Measurements from ENCODE around the gene MAD1L1.

MAD1L1 gene

GRCh38 chr7:2112261-2113198 is 120.2 kb downstream of the MAD1L1 start:
- Histone ChIP-seq H3K4me3 (no peak overlapping the region), H3K9ac (ENCODE audit: insufficient read length) (no peak overlapping the region), H3K27ac (no peak overlapping the region), H3K9me3 (ENCODE audit: low read depth, low read length) (no peaks in the 10 kb centered on the region), H3K36me3 (ENCODE audit: insufficient read depth, low read length) (no peaks in the 10 kb centered on the region; the same call in 1 of the 2 replicates)
- no peak for TF ChIP-seq EZH2 (IDR thresholded peaks at IDR 0.05)
- TF ChIP-seq POLR2AphosphoS5 (IDR thresholded peaks at IDR 0.05; ENCODE audit: borderline replicate concordance, low read depth, low read length) = no peak
- no peak for TF ChIP-seq FOXP2 (optimal IDR thresholded peaks at IDR 0.05; ENCODE audit: control extremely low read depth, extremely low read length, insufficient read depth)
- DNase-seq (ENCODE audit: low read depth, low spot score) = no peak

GRCh38 chr7:2111568-2111967 is 121.2 kb downstream of the MAD1L1 start:
- TF ChIP-seq EZH2 (IDR thresholded peaks at IDR 0.05) = no peak
- no peak for TF ChIP-seq POLR2AphosphoS5 (IDR thresholded peaks at IDR 0.05; ENCODE audit: borderline replicate concordance, low read depth, low read length)
- TF ChIP-seq FOXP2 (optimal IDR thresholded peaks at IDR 0.05; ENCODE audit: control extremely low read depth, extremely low read length, insufficient read depth) = no peak
- no peak overlapping the region for H3K27ac ChIP-seq

GRCh38 chr7:2110610-2111396 is 121.9 kb downstream of the MAD1L1 start:
- Histone ChIP-seq H3K27ac (no peak overlapping the region), H3K36me3 (ENCODE audit: insufficient read depth, low read length) (no peaks in the 10 kb centered on the region; the same call in 1 of the 2 replicates), H3K9ac (ENCODE audit: insufficient read length) (no peak overlapping the region), H3K4me3 (no peak overlapping the region), H3K9me3 (ENCODE audit: low read depth, low read length) (no peaks in the 10 kb centered on the region)
- TF ChIP-seq FOXP2 (optimal IDR thresholded peaks at IDR 0.05; ENCODE audit: control extremely low read depth, extremely low read length, insufficient read depth) = no peak
- TF ChIP-seq POLR2AphosphoS5 (IDR thresholded peaks at IDR 0.05; ENCODE audit: borderline replicate concordance, low read depth, low read length) = no peak
- no peak for TF ChIP-seq EZH2 (IDR thresholded peaks at IDR 0.05)
- no peak for DNase-seq (ENCODE audit: low read depth, low spot score)

More at GRCh38 chr7:2111568-2111967, 121.2 kb downstream of the MAD1L1 start:
- DNase-seq (ENCODE audit: low read depth, low spot score) = no peak
- Histone ChIP-seq H3K4me3 (no peak overlapping the region), H3K9ac (ENCODE audit: insufficient read length) (no peak overlapping the region), H3K9me3 (ENCODE audit: low read depth, low read length) (no peaks in the 10 kb centered on the region), H3K36me3 (ENCODE audit: insufficient read depth, low read length) (no peaks in the 10 kb centered on the region; the same call in 1 of the 2 replicates)

- DNase-seq (ENCODE audit: low read depth, low spot score) = no peak
- H3K27ac ChIP-seq = peak overlapping the region; percentile 16; the same call in 1 of the 2 replicates
- H3K4me3 ChIP-seq = no peak overlapping the region
- TF ChIP-seq FOXP2 (optimal IDR thresholded peaks at IDR 0.05; ENCODE audit: control extremely low read depth, extremely low read length, insufficient read depth) (no peak), POLR2AphosphoS5 (IDR thresholded peaks at IDR 0.05; ENCODE audit: borderline replicate concordance, low read depth, low read length) (no peak), EZH2 (IDR thresholded peaks at IDR 0.05) (no peak)
- no peaks in the 10 kb centered on the region; the same call in 1 of the 2 replicates for H3K36me3 ChIP-seq (ENCODE audit: insufficient read depth, low read length)
- no peaks in the 10 kb centered on the region for H3K9me3 ChIP-seq (ENCODE audit: low read depth, low read length)
- H3K9ac ChIP-seq (ENCODE audit: insufficient read length) = peak overlapping the region; percentile 37
Observed at GRCh38 chr7:2109936-2110609, 122.7 kb downstream of the MAD1L1 start.

GRCh38 chr7:2109251-2109872 is 123.4 kb downstream of the MAD1L1 start:
- H3K4me3 ChIP-seq = no peak overlapping the region
- DNase-seq (ENCODE audit: low read depth, low spot score) = no peak
- TF ChIP-seq EZH2 (IDR thresholded peaks at IDR 0.05) = no peak
- no peak for TF ChIP-seq POLR2AphosphoS5 (IDR thresholded peaks at IDR 0.05; ENCODE audit: borderline replicate concordance, low read depth, low read length)
- TF ChIP-seq FOXP2 (optimal IDR thresholded peaks at IDR 0.05; ENCODE audit: control extremely low read depth, extremely low read length, insufficient read depth) = no peak
- H3K27ac ChIP-seq = peak overlapping the region; percentile 16; the same call in 1 of the 2 replicates
- no peaks in the 10 kb centered on the region; the same call in 1 of the 2 replicates for H3K36me3 ChIP-seq (ENCODE audit: insufficient read depth, low read length)
- H3K9ac ChIP-seq (ENCODE audit: insufficient read length) = peak overlapping the region; percentile 37
- H3K9me3 ChIP-seq (ENCODE audit: low read depth, low read length) = no peaks in the 10 kb centered on the region

- peak overlapping the region; percentile 19 for H3K9ac ChIP-seq (ENCODE audit: insufficient read length)
- H3K27ac ChIP-seq = peak overlapping the region; percentile 77
- H3K9me3 ChIP-seq (ENCODE audit: low read depth, low read length) = no peaks in the 10 kb centered on the region
- H3K36me3 ChIP-seq (ENCODE audit: insufficient read depth, low read length) = no peaks in the 10 kb centered on the region
- TF ChIP-seq FOXP2 (optimal IDR thresholded peaks at IDR 0.05; ENCODE audit: control extremely low read depth, extremely low read length, insufficient read depth) (no peak), EZH2 (IDR thresholded peaks at IDR 0.05) (no peak), POLR2AphosphoS5 (IDR thresholded peaks at IDR 0.05; ENCODE audit: borderline replicate concordance, low read depth, low read length) (no peak)
- no peak for DNase-seq (ENCODE audit: low read depth, low spot score)
- no peak overlapping the region for H3K4me3 ChIP-seq
Observed at GRCh38 chr7:2108501-2109250, 124.1 kb downstream of the MAD1L1 start.

GRCh38 chr7:2108071-2108455 is 124.7 kb downstream of the MAD1L1 start:
- no peaks in the 10 kb centered on the region for H3K9me3 ChIP-seq (ENCODE audit: low read depth, low read length)
- DNase-seq (ENCODE audit: low read depth, low spot score) = no peak
- H3K9ac ChIP-seq (ENCODE audit: insufficient read length) = no peak overlapping the region
- H3K36me3 ChIP-seq (ENCODE audit: insufficient read depth, low read length) = no peaks in the 10 kb centered on the region
- no peak for TF ChIP-seq POLR2AphosphoS5 (IDR thresholded peaks at IDR 0.05; ENCODE audit: borderline replicate concordance, low read depth, low read length)
- no peak for TF ChIP-seq EZH2 (IDR thresholded peaks at IDR 0.05)
- TF ChIP-seq FOXP2 (optimal IDR thresholded peaks at IDR 0.05; ENCODE audit: control extremely low read depth, extremely low read length, insufficient read depth) = no peak
- peak overlapping the region; percentile 77; the same call in 1 of the 2 replicates for H3K27ac ChIP-seq
- H3K4me3 ChIP-seq = no peak overlapping the region
